Neural cell (in vitro differentiated cells): ENCODE measurements around the gene RASL12.
"Not testable (repeated sequence)": the region's sequence is repeated elsewhere in the genome, so short reads cannot be mapped to it uniquely, and the experiment has no call there.

ENCODE experiments used
- CTCF ChIP-seq: fragments of 450-650 bp; IDR thresholded peaks from 2 replicates; pipeline ENCODE4 v1.5.1; 2014; ENCODE audit warnings: antibody characterized with exemption, mild to moderate bottlenecking, moderate library complexity; ENCODE audit not compliant: poor library complexity, severe bottlenecking
- EP300 ChIP-seq: fragments of 450-650 bp; conservative IDR thresholded peaks from 2 replicates; pipeline ENCODE4 v1.6.1; 2014; ENCODE audit warnings: antibody characterized with exemption, mild to moderate bottlenecking, moderate library complexity; ENCODE audit not compliant: poor library complexity, severe bottlenecking
- EZH2 ChIP-seq: fragments of 200-600, 300-800 bp; shearing (Covaris generic), sonication (generic); IDR thresholded peaks from 2 replicates; pipeline ENCODE4 v1.6.1; 2014; ENCODE audit warnings: antibody characterized with exemption, low read length, borderline replicate concordance, mild to moderate bottlenecking; ENCODE audit not compliant: insufficient read depth, poor library complexity, severe bottlenecking
- MXI1 ChIP-seq: fragments of 450-650 bp; conservative IDR thresholded peaks from 2 replicates; pipeline ENCODE4 v1.6.1; 2014; ENCODE audit warnings: antibody characterized with exemption, mild to moderate bottlenecking; ENCODE audit not compliant: poor library complexity, severe bottlenecking
- POLR2AphosphoS5 ChIP-seq: IDR thresholded peaks from 2 replicates; pipeline ENCODE4 v1.6.1; 2012

- not testable (repeated sequence) for TF ChIP-seq CTCF, EP300, POLR2AphosphoS5, MXI1, EZH2
These were observed 32.0 kb upstream of the RASL12 start for GRCh38 chr15:65099801-65100200.
